Fibroblast of skin of right biceps (primary cell): Measurements from ENCODE around the gene ARFGAP2.

ENCODE experiments used
- DNase-seq: peaks from one replicate; pipeline ENCODE4 v3.0.0-alpha.2; 2013

ARFGAP2 gene

GRCh38 chr11:47186700-47187695, 10.3 kb upstream of the ARFGAP2 start:
- peak; percentile 45 for DNase-seq

DNA sequence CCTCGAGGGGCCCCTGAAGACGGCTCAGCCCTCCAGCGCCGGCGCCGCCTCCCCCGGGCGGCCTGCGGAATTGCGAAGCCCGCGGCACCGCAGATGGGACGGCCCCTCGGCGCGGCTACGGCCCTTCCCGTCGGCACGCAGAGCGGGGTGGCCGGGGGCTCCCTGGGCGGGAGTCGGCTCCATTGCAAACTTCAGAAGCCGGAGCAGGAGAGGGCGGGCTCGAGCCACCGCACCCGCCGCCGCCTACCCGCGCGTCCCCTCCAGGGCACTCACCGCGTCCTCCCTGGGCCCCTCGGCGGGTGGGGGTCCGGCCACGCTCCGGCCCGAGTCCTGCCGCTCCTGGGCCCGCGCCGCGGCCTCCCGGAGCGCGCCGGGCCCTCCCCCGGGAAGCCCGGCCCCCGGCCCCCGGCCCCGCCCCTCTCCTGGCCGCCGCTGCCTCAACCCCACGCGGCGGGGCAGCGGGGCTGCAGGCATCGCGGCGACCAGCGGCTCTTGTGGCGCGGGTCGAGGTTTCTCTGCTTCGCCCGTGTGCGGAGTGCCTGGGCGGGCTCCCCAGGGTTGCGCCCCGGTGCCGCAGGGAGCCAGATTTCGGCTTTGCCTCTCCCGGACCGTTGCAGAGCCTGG, 9.5 kb upstream of the ARFGAP2 start, which contains the start of gene PACSIN3:
TSS of gene PACSIN3 (minus strand) at position 359 of the 624 bp plus-strand sequence. CDS start 3,707 bp downstream, outside the sequence.
- peak; percentile 52 for DNase-seq

- peak; percentile 56 for DNase-seq
Measured at GRCh38 chr11:47185305-47186075, 8.8 kb upstream of the ARFGAP2 start.

- no peak for DNase-seq
Measured at GRCh38 chr11:47184711-47185304, 8.1 kb upstream of the ARFGAP2 start.

DNA sequence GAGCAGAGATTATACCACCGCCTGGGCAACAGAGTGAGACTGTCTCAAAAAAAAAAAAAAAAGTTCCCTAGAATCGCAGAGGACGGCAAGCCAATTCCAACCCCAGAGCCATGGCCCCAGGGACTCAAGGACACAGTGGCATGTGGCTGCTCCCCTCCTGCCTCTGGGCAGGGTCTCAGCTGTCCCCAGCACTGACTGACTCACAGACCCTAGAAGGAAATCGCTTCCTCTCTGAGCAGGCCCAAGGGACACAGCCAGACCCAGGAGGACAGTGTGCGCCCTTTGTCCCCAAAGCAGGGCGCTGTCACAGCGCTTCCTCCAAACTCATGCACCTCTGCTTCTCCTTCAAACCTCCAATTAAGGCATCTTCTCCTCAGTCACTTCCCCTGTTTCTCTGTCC, 7.3 kb upstream of the ARFGAP2 start:
- no peak for DNase-seq

DNA sequence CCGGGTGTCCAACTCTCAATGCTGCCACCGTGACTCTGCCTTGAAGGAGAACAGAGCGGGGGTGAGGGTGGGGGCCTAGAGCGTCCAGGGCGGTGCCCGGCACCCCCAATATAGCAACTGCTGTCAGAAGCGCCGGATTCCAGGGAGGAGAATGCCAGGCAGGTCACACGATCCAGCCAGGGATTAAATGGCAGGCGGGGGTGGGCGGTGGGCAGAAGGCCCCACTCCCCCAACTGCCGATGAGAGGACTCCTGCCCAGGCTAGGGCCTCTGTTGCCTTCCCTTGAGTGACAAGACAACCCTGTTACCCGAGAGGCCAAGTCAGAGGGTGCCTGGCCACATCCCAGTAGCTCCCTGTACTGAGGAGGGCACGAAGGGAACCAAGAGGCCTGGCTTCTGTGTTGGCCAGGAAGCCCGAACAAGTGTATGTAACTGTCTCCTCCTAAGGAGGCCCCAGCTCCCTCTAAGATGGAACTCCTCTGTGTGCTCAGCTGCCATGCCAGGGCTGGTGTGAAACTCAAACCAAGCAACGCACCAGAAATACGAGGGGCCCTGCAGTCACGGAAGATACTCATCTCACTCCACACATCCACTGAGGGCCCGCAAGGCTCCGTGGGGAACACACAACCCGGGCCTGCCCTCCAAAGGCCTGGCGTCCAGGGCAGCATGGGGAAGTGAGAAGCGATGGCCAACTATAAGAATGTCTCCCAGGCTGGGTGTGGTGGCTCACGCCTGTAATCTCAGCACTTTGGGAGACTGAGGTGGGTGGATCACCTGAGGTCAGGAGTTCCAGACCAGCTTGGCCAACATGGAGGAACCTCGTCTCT, 6.6 kb upstream of the ARFGAP2 start:
- DNase-seq, result no peak

GRCh38 chr11:47182380-47182779, 5.7 kb upstream of the ARFGAP2 start:
- DNase-seq, result no peak

DNA sequence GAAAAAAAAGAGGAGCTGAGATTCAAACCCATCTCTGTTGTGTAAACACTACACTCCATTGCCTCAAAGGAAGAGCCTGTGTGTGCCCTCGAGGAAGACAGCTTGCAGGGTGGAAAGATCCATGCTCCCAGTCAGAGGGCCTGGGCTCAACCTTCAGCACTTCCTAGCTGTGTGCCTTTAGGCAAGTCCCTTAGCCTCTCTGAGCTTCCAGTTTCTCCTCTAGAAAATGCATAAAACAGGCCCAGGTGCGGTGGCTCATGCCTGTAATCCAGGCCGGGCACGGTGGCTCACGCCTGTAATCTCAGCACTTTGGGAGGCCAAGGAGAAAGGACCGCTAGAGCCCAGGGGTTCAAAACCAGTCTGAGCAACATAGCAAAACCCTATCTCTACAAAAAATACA, 4.6 kb upstream of the ARFGAP2 start:
- DNase-seq, result no peak

DNA sequence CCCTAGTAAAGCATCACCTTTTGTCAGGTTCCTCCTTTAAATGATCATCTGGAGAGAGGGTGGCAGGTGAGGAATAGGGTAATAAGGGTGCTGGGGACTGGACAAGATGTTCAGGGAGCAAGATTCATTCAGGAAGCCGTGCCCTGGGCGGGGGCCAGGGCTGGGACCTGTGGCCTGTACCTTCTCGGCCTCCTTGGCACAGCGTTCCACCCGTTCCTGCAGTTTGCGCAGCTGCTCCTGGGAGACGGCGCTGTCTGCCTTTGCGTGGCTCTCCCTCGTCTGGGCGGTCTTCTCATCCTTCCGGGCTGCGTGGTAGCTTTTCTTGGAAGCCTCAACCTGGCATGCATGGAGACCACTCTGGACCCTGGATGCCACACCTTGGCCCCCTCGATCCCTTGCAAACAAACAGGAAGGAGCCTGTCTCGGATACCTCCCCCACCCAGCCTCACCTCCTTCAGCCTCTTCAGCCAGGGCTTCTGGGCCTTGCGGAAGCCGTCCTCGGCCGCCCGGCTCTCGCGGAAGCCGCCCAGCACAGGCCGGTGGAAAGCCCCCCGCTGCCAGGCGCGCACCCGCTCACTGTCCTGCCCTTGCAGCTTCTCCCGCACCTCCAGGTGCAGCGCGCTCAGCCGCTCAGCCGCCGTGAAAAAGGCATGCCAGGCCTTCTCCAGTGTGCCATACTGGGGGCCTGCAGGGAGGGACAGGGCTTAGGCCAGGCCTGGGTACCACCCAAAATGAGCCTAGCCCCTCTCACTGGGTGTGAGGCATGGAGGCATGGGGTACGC, 3.5 kb upstream of the ARFGAP2 start:
- DNase-seq, result no peak

GRCh38 chr11:47179655-47179991, 2.9 kb upstream of the ARFGAP2 start:
- peak; percentile 22 for DNase-seq

GRCh38 chr11:47178737-47179654, 2.3 kb upstream of the ARFGAP2 start:
- DNase-seq, result no peak

GRCh38 chr11:47178316-47178715, 1.6 kb upstream of the ARFGAP2 start:
- no peak for DNase-seq

- no peak for DNase-seq
Measured at GRCh38 chr11:47177846-47178245, 1.2 kb upstream of the ARFGAP2 start.

GRCh38 chr11:47177229-47177845, 658 bp upstream of the ARFGAP2 start:
- DNase-seq, result peak; percentile 82

- no peak for DNase-seq
Measured at GRCh38 chr11:47175746-47176327, 842 bp downstream of the ARFGAP2 start.

GRCh38 chr11:47172740-47173336, 3.8 kb downstream of the ARFGAP2 start:
- no peak for DNase-seq

DNA sequence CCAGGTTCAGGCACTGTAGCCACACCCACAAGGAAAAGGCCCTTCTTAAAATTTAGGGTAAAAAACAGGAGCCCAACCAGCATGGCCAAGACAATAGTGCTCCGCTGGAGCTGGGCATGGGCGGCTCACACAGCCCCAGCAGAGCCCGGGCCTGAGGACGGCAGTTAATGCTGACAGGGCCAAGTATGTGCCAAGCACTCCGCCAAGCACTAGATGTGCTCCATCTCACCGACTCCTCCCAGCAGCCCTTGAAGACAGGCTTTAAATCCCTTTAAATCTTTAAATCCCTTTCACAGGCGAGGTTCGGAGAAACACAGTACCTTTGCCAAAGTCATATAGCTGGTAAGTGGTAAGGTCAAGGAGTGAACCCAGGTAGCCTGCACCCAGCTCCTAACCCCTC, 4.8 kb downstream of the ARFGAP2 start:
- no peak for DNase-seq

DNA sequence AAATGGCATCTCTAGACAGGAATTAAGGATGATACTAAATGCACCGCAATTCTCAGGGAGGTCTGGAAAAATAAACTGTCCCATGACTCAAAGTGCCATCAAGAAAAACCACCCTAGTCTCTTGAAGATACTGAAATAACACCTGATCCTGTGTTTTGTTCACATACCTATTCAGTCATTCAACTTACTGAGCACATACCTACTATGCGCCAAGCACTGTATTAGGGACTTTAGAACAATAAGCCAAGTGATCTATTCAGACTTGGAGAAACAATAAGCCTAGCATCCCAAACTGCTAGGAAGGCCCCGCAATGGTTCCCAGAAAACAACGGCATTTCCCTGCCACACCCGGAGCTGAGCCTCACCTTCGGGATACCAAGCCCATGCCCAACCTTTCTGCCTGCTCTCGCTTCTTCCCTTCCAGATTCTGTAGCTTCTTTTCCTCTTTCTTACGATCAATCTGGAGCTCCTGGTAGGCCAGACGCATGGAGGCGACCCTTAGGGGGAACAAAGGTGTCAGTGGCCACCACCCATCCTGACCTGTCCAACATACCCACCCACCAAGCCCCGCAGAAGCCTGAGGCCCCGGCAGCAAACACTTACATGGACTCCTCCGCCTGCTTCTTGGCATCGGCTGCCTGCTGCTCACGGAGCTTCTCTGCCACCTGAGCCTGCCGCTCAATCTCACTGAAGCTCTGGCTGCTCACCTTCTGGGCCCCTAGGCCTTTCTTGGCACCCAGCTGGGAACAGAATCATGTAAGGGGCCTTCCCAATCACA, 5.4 kb downstream of the ARFGAP2 start:
- no peak for DNase-seq
